ENCODE data around the gene HCN4.
"Not testable (repeated sequence)": the region's sequence is repeated elsewhere in the genome, so short reads cannot be mapped to it uniquely, and the experiment has no call there.

HCN4 gene

DNA sequence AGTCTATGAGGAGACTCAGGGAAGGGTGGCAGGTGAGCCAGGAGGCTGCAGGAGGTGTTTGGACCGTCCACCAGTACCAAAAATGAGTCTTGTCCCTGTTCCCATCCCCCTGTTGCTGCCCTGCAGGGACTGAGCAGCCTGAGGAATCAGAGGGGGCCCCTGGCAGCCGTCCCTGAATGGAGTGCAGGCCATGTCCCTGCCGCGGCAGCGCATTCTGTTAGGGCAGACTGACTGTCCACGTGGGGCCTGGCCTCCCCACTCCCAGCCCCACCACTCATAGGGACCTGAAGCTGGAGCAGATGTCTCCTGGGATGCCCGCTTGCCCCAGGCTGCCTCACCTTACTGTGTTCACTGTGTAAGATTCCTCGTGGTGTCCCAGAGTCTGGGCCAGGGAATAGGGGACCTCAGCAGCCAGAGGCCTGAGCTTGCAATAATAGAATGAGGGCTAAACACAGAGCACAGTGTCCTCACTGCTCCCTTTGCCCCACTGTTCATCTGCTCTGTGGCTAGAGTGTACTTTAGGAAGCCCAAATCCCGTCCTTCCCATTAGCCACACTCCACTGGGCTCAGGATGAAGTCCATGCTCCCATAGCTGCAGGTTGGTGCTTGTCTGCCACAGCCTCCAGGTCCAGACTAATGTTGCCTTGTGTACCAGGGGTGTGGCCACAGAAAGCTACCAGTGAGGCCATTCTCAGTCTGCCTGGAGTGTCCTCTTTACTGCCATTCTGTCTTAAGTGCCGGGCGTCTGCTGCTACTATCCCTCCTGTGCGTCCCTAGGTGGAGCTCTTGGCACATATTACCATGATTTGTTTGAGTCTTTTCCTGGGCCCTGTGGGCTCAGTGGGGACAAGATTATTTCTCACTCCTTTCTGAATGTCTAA is 63.2 kb downstream of the HCN4 start:
- no peak for DNase-seq (ENCODE audit: extremely low spot score, insufficient read length, low read depth)
- FAIRE-seq = peak; percentile 61

- no peak for DNase-seq (ENCODE audit: extremely low spot score, insufficient read length, low read depth)
- FAIRE-seq = no peak
These were observed 65.1 kb downstream of the HCN4 start for GRCh38 chr15:73303636-73304035.

- FAIRE-seq; DNase-seq (ENCODE audit: extremely low spot score, insufficient read length, low read depth): not testable (repeated sequence)
These were observed 68.5 kb downstream of the HCN4 start for GRCh38 chr15:73300286-73300685.

- FAIRE-seq (no peak), DNase-seq (ENCODE audit: extremely low spot score, insufficient read length, low read depth) (no peak)
These were observed 70.1 kb downstream of the HCN4 start for GRCh38 chr15:73298522-73299245.

GRCh38 chr15:73296609-73297353 is 72.0 kb downstream of the HCN4 start:
- DNase-seq (ENCODE audit: extremely low spot score, insufficient read length, low read depth) (no peak), FAIRE-seq (no peak)

DNA sequence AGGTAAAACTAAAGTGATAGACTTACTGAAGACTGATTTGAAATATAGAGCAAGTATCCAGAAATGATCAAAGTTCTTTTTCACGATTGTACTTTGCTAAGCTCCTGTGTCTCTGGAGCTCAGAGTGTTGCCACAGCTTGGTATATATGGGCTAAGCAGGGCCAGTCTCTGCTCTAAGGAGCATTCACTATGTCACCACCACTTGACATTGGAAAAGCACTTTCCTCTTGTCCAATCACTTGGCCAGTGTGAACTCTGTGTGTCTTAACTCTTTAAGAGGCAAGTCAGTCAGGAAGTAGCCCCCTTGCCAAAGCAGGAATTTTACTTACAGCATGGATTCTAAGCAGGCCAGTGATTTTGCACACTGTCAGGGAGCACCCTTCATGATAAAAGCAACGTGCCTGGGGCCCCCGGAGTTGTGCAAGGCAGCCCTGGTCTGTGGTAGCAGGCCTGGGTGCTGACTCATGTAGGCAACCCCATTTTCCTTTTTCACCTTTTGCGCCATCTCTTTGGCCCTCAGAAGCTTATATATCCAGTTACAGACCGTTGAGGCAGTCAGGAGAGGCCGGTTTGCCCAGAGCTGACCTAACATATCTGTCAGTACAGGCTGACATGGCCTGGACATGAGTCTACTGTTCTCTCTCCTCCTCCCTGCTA is 73.0 kb downstream of the HCN4 start:
- FAIRE-seq (no peak), DNase-seq (ENCODE audit: extremely low spot score, insufficient read length, low read depth) (no peak)

DNA sequence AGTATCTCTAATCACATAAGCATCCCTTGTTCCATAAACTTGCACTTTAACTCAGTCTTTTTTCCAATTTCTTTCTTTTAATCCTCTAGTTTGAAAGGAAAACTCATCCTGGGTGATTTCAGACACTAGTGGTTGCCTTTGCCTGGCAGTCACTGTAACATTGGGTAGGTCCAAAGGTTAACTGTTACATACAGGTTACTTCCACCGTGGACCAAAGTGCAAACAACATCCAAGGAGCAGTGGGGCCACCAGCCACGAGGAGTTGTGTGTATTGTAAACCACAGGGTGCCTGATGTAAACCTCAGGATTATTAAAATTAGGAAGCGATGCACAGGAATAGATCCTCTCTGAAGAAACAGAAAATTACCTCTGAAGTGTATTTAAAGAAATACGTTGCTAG is 75.0 kb downstream of the HCN4 start:
- no peak for FAIRE-seq

DNA sequence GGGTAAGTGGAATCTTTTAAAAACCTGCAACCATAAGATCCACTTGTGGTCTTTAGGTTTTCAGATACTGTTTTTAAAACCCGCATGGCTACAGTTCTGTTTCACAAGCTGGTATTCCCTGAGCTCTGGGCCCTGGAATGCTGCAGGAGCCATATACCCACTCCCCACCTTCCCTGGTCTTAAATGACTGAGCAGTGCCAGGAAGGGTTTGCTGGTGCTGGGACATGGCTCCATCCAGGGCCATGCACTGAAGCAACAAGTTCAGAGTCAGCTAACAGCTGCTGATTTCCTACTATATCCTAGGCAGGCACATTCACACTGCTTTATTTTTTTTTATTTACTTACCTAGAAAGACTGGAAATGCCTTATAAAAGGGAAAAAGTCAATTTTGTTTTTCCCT is 77.3 kb downstream of the HCN4 start:
- FAIRE-seq (no peak), DNase-seq (ENCODE audit: extremely low spot score, insufficient read length, low read depth) (no peak)

More for the DNA sequence above, 75.0 kb downstream of the HCN4 start:
- no peak for DNase-seq (ENCODE audit: extremely low spot score, insufficient read length, low read depth)

- DNase-seq (ENCODE audit: extremely low spot score, insufficient read length, low read depth) (no peak), FAIRE-seq (peak; percentile 9)
These were observed 81.7 kb downstream of the HCN4 start for GRCh38 chr15:73287019-73287418.

GRCh38 chr15:73286311-73286710 is 82.4 kb downstream of the HCN4 start:
- FAIRE-seq = no peak
- no peak for DNase-seq (ENCODE audit: extremely low spot score, insufficient read length, low read depth)

- FAIRE-seq (no peak), DNase-seq (ENCODE audit: extremely low spot score, insufficient read length, low read depth) (no peak)
These were observed 84.6 kb downstream of the HCN4 start for GRCh38 chr15:73284090-73284716.

DNA sequence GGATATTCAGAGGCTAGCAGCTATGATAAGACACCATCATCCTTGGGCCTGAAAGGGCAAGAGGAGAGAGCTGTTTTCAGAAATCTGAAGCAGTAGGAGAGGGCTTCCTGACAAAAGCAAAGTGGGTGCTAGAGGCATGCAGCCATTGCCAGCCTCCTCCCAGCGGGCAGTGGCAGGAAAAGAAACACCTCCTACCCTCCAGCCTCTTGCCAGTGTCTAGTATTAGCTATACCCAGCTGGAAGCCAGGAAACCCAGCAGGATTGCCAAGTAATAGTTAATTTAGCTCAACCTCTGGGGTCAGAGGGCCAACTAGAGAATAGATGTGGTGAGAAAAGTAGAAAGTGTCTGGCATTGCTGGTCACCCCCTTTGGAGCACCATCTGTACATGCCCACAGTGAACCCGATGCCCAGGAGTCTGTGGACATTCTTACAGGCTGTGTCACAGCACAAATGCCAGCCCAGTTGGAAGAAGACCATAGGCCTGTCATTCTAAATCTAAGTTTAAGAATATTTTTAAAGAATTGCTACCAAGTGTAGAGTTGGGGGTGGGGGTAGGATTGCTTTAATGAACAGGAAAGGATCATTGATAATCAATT is 85.3 kb downstream of the HCN4 start:
- DNase-seq (ENCODE audit: extremely low spot score, insufficient read length, low read depth) (no peak), FAIRE-seq (no peak)

DNA sequence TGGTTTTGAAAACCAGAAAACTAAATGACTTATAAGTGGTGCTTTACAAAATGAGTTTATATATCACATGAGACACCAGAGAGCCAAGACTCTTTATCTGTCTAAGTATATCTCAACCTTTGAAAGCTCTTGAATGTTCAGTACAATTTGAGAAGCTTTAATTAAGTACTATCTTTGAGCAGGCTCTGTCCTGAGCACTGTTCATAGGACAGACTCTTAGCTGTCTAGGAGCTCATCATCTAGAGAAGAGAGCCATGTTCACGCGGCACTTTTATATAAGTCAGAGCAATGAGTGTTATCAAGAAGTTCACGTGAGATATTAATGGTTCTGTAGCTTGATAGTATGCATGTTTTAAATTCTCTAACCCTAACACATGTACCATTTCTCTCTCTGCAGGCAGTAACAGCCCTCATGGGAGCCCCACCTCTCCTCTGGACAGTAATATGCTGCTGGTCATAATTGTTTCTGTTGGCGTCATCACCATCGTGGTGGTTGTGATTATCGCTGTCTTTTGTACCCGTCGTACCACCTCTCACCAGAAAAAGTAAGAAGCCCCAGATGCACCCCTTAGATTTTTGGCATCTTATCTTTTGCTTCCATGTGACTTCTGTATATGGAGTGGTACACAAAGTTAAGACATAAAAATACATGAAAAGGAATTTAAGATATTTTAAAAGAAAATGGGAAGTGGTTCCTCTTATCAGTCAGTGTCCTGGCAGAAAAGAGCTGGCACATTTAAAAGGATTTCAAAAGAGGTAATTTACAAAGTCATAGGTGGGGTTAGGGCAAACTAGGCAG is 86.0 kb downstream of the HCN4 start:
- DNase-seq (ENCODE audit: extremely low spot score, insufficient read length, low read depth) (no peak), FAIRE-seq (no peak)

DNA sequence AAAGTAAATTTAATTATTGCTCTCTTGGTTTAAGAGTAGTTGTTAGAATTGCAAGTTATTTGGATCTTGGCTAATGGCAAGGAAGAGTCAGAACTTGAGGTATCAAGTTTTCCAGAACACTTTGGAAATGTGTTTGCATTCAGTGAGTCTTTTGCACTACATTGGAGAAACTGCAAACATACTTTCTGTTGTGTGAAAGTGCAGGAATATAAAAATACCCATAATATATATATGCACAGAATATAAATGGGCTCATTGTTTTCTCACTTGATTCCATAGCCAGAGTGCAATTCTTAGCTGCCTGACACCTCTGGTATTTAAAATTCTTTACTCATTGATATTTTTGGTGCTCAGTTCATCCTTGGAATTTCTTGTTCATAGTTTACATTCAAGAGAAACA is 92.9 kb downstream of the HCN4 start:
- FAIRE-seq (no peak), DNase-seq (ENCODE audit: extremely low spot score, insufficient read length, low read depth) (no peak)

DNA sequence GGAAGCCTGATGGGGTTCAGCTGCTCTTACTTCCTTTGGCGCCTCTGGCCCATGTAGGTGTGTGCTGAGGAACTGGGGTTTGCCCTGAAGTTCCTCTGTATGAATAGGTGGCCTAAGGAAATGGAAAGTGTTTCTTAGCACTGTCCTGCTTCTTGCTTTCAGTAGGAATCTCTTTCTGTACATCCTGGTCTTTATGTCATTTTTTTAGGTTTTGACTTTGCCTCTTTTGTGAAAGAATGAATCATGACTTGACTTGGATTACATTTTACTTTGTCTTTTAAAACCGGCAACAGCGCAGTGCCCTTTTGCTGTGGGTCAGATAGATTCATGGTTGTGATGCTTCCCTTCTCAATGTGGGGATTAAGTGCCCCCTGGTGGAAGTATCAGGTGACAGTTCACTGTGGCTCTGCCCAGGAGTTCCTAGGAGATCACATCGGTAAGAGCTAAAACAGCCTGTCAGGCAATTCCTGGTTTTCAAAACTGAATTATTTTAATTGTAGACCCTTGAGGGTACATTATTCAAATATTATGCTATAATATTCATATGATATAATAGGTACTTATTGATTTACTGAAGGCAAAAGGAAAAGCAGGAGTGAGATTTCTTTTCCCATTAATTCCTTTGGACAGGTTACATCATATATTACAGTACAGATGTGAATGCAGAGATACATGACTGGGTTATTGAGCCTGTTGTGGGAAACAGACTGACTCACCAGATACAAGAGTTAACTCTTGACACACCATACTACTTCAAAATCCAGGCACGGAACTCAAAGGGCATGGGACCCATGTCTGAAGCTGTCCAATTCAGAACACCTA is 95.4 kb downstream of the HCN4 start:
- FAIRE-seq = peak; percentile 60
- peak; percentile 22 for DNase-seq (ENCODE audit: extremely low spot score, insufficient read length, low read depth)

DNA sequence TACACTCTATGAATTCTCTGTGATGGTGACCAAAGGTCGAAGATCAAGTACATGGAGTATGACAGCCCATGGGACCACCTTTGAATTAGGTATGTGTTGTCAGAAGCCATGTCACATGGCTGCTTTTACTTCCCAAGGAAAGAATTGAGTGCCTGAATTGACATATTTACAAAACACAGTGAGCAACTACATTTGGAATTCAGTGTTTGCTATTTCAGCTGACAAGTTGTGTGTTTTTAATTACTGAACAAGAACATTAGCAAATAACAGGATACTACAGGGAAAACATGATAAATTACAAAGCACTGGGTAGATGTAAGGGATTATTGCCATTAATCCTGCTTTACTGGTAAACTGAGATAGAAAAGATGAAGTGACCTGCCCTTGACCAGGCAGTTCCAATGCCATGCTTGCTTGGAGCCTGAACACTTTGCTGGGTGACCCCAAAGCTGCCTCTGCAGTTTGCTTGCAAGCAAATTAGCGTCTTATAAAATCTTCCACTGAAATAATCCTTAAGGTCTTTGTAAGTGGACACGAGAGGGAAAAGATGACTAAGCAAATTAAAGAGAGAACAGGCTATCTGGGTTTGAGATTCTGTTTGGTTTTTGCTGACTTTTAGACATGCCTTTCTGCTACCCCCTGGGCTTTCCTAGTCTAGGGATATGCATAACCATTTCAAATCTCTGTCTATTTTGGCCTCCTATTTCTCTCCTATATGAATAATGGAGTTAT is 98.2 kb downstream of the HCN4 start:
- FAIRE-seq (no peak), DNase-seq (ENCODE audit: extremely low spot score, insufficient read length, low read depth) (no peak)
